Measurements from ENCODE around the gene CCDC74B.
"Not testable (repeated sequence)": the region's sequence is repeated elsewhere in the genome, so short reads cannot be mapped to it uniquely, and the experiment has no call there.

CCDC74B gene

GRCh38 chr2:130148515-130148914 is 3.6 kb upstream of the CCDC74B start:
- not testable (repeated sequence) for DNase-seq

- DNase-seq, result peak; percentile 7
Observed at GRCh38 chr2:130143266-130144039, 1.5 kb downstream of the CCDC74B start.

- DNase-seq, result not testable (repeated sequence)
Observed at GRCh38 chr2:130142396-130143265, 2.3 kb downstream of the CCDC74B start.

- not testable (repeated sequence) for DNase-seq
Observed at GRCh38 chr2:130141645-130142370, 3.1 kb downstream of the CCDC74B start.

GRCh38 chr2:130141002-130141401 is 3.9 kb downstream of the CCDC74B start:
- DNase-seq, result not testable (repeated sequence)

GRCh38 chr2:130140516-130140915 is 4.4 kb downstream of the CCDC74B start:
- not testable (repeated sequence) for DNase-seq

- not testable (repeated sequence) for DNase-seq
Observed at GRCh38 chr2:130139331-130140280, 5.3 kb downstream of the CCDC74B start.

- not testable (repeated sequence) for DNase-seq
Observed at GRCh38 chr2:130138841-130139251, 6.1 kb downstream of the CCDC74B start.

- not testable (repeated sequence) for DNase-seq
Observed at GRCh38 chr2:130138326-130138725, 6.6 kb downstream of the CCDC74B start.

GRCh38 chr2:130137118-130137517 is 7.8 kb downstream of the CCDC74B start:
- not testable (repeated sequence) for DNase-seq

- not testable (repeated sequence) for DNase-seq
Observed at GRCh38 chr2:130136546-130136945, 8.4 kb downstream of the CCDC74B start.

- DNase-seq, result no peak
Observed at GRCh38 chr2:130135692-130136541, 9.0 kb downstream of the CCDC74B start.

GRCh38 chr2:130129120-130129829 is 15.6 kb downstream of the CCDC74B start, which contains the start of gene POTEF:
Gene POTEF, minus strand, starts transcription at chr2:130129222. Its CDS starts 8,707 bp downstream, at chr2:130120515.
- not testable (repeated sequence) for DNase-seq

GRCh38 chr2:130128464-130128863 is 16.4 kb downstream of the CCDC74B start:
- not testable (repeated sequence) for DNase-seq

- DNase-seq, result not testable (repeated sequence)
Observed at GRCh38 chr2:130127726-130128125, 17.2 kb downstream of the CCDC74B start.

GRCh38 chr2:130120924-130121323 is 24.0 kb downstream of the CCDC74B start:
- not testable (repeated sequence) for DNase-seq

- DNase-seq, result not testable (repeated sequence)
Observed at GRCh38 chr2:130102597-130103363, 42.1 kb downstream of the CCDC74B start.

All from fibroblast of skin of abdomen (primary cell).